Nephron progenitor cell (in vitro differentiated cells): ENCODE measurements around the gene LAD1.

ENCODE experiments used
- DNase-seq: peaks from one replicate; pipeline ENCODE4 v3.0.0; 2021
- H3K27ac Mint-ChIP-seq: 2 replicates; pipeline ENCODE4 v1.8.0; 2021; ENCODE audit warnings: mild to moderate bottlenecking, moderate library complexity, mixed read lengths
- H3K27me3 Mint-ChIP-seq: 2 replicates; pipeline ENCODE4 v1.8.0; 2021; ENCODE audit warnings: mild to moderate bottlenecking, low read depth, mixed read lengths; ENCODE audit not compliant: poor library complexity
- H3K36me3 Mint-ChIP-seq: 2 replicates; pipeline ENCODE4 v1.8.0; 2021; ENCODE audit warnings: low read depth, mixed read lengths
- H3K4me1 Mint-ChIP-seq: 2 replicates; pipeline ENCODE4 v1.8.0; 2021; ENCODE audit warnings: mixed read lengths
- H3K4me3 Mint-ChIP-seq: 2 replicates; pipeline ENCODE4 v1.8.0; 2021; ENCODE audit warnings: mild to moderate bottlenecking, moderate library complexity, mixed read lengths
- H3K9me3 Mint-ChIP-seq: 2 replicates; pipeline ENCODE4 v1.8.0; 2021; ENCODE audit warnings: mild to moderate bottlenecking, moderate library complexity, mixed read lengths
- TF ChIP-seq, protein P1 (sequence below): fragments of 200-600 bp; sonication (generic); IDR thresholded peaks from 2 replicates; pipeline ENCODE4 v1.5.0; 2021; ENCODE audit warnings: antibody characterized with exemption

Gene LAD1

DNA sequence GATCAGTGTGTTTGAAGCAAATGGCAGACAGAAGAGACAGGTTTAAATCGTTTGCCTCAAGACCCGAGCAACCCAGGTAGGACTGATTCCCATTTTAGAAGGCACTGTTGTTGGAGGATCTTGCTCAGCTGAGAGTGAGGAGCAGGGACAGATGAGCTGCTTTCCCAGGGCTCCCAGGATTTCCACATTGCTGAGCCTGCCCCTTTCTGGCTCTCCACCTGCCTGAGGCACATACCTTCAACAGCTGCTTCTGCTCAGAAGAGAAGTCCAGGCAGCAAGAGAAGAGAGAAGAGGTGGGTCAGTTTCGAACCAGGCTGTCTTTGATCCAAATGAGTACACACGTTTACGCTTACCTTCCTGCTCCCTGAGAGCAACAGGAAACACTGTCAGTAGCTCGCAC is 27.3 kb downstream of the LAD1 start:
- no peak overlapping the region for H3K4me3 Mint-ChIP-seq
- DNase-seq: no peak
- H3K27ac Mint-ChIP-seq: no peak overlapping the region
- TF ChIP-seq, protein P1, sequence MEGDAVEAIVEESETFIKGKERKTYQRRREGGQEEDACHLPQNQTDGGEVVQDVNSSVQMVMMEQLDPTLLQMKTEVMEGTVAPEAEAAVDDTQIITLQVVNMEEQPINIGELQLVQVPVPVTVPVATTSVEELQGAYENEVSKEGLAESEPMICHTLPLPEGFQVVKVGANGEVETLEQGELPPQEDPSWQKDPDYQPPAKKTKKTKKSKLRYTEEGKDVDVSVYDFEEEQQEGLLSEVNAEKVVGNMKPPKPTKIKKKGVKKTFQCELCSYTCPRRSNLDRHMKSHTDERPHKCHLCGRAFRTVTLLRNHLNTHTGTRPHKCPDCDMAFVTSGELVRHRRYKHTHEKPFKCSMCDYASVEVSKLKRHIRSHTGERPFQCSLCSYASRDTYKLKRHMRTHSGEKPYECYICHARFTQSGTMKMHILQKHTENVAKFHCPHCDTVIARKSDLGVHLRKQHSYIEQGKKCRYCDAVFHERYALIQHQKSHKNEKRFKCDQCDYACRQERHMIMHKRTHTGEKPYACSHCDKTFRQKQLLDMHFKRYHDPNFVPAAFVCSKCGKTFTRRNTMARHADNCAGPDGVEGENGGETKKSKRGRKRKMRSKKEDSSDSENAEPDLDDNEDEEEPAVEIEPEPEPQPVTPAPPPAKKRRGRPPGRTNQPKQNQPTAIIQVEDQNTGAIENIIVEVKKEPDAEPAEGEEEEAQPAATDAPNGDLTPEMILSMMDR: no peak
- H3K9me3 Mint-ChIP-seq: no peaks in the 10 kb centered on the region
- peaks cover 57% of the 10 kb centered on the region for H3K4me1 Mint-ChIP-seq
- peaks cover 21% of the 10 kb centered on the region for H3K27me3 Mint-ChIP-seq
- no peaks in the 10 kb centered on the region for H3K36me3 Mint-ChIP-seq

DNA sequence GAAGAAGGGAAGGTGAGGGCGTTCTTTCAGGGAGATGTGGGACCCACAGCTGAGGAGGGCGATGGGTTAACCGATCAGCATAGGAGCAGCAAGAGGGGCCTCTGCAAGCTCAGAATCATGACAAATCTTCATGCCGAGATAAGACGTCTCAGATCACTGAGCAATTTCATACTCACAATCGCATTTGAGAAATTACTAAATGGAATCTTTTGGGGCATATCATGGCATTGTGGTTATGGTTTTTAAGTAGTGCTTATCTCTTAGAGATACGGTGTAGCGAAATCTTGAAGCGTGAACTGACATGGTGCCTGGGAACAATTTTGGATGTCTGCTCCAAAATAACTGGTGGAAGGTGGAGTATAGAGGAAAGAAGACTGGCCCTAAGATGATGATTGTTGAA is 27.8 kb downstream of the LAD1 start:
- Mint-ChIP-seq H3K36me3 (no peaks in the 10 kb centered on the region), H3K4me1 (peaks cover 52% of the 10 kb centered on the region), H3K27me3 (peaks cover 21% of the 10 kb centered on the region), H3K27ac (no peak overlapping the region), H3K4me3 (no peak overlapping the region), H3K9me3 (no peaks in the 10 kb centered on the region)
- TF ChIP-seq, protein P1: no peak
- no peak for DNase-seq

DNA sequence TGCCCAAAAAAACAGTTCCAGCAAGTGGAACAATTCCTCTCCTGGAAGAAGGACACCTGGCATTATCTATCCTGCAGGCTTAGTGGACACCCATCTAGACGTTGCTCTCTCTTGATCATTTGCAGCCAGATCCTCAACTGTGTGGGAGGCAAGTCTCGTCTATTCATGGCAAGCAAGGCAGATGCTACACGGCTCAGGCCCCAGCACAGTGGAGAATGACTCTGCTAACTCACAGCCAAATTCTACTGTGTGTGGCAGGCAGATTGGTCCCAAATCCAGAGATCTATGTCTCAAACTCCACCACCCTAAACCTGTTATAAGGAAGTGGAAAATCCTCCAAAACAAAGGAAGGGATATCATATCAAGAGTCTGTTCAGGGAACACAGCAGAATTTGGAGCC is 28.6 kb downstream of the LAD1 start:
- peaks cover 44% of the 10 kb centered on the region for H3K4me1 Mint-ChIP-seq
- no peak for DNase-seq
- H3K36me3 Mint-ChIP-seq: no peaks in the 10 kb centered on the region
- H3K4me3 Mint-ChIP-seq: no peak overlapping the region
- TF ChIP-seq, protein P1: no peak
- peaks cover 22% of the 10 kb centered on the region for H3K27me3 Mint-ChIP-seq
- no peak overlapping the region for H3K27ac Mint-ChIP-seq
- H3K9me3 Mint-ChIP-seq: no peaks in the 10 kb centered on the region

DNA sequence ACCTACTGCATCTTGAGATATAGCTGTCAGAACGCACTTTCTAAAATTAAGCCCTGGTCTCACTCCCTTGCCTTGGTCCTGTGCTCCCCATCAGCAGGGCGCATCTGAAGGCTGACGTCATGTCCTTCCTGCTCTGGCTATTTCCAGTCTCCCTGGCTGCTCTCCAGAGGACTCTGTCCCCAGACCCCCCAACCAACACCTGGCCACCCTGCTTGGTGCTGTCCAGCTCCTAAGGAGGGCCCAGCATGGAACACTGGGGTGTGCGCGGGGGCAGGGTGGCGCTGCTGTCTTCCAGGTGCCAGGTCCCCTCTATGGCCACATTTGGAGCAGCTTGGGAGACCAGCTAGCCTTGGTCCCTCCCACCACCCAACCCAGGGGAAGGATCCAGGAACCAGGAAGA is 29.9 kb downstream of the LAD1 start:
- Mint-ChIP-seq H3K9me3 (no peaks in the 10 kb centered on the region), H3K27me3 (peaks cover 24% of the 10 kb centered on the region), H3K36me3 (no peaks in the 10 kb centered on the region), H3K4me1 (peaks cover 38% of the 10 kb centered on the region), H3K4me3 (no peak overlapping the region), H3K27ac (no peak overlapping the region)
- DNase-seq: no peak
- TF ChIP-seq, protein P1: no peak

DNA sequence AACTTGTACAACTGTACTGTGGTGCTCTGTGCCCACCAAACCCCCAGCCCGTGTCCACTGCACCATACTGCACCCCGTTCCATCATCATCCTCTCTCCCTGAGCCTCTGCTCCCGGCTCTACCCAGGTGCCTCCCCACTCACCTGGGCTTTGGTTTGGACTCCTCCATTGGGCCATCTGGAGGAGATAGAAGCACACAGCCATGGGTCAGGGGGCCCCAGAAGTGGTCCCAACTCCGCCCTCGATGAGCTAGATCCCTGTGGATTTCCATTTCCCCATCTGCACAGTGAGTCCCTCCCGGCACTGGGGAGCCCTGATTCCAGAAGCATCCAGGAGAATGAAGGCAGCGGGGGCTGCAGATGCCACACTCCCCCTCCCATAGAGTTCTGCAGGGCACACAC is 32.4 kb downstream of the LAD1 start:
- no peak overlapping the region for H3K27ac Mint-ChIP-seq
- H3K4me1 Mint-ChIP-seq: peaks cover 33% of the 10 kb centered on the region
- H3K9me3 Mint-ChIP-seq: no peaks in the 10 kb centered on the region

DNA sequence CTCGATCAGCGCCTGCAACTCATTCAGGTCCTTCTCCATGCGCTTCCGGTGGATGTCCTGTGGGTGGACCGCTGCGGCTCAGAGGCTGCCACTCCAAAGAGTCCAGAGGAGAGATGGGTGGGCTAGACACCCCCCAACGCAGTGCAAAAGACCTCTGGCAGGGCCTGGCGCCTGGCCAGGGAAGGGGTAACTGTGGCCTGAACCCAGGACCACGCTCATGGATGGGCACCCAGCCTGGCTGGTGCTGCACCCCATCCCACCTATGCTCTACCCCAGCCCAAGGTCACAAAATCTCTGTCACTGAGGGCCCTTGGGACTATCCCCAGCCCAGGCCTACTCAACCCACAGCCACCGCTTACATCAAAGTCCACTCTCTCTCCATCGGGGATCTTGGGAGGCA is 33.9 kb downstream of the LAD1 start:
- Mint-ChIP-seq H3K4me1 (peaks cover 31% of the 10 kb centered on the region), H3K36me3 (no peaks in the 10 kb centered on the region), H3K27me3 (peaks cover 25% of the 10 kb centered on the region), H3K9me3 (no peaks in the 10 kb centered on the region), H3K27ac (no peak overlapping the region), H3K4me3 (no peak overlapping the region)
- no peak for DNase-seq
- TF ChIP-seq, protein P1: no peak

More for the DNA sequence above, 32.4 kb downstream of the LAD1 start:
- Mint-ChIP-seq H3K27me3 (peaks cover 25% of the 10 kb centered on the region), H3K4me3 (no peak overlapping the region), H3K36me3 (no peaks in the 10 kb centered on the region)
- no peak for DNase-seq
- TF ChIP-seq, protein P1: no peak
